Measurements from ENCODE around the gene AKAIN1. TPM values are rescaled to one million over a fixed set of nuclear protein-coding genes. Genes with fewer than 3 reads are reported as not detected.

Gene AKAIN1
- not detected in 2 replicates for total RNA-seq (2014; rRNA removed; shearing (Covaris generic))
- polyA plus RNA-seq (2014; cell fraction: nucleus; rRNA removed), result not detected in 2 replicates

- peak; percentile 15 for DNase-seq (ENCODE audit: extremely low read depth, low read depth)
These were observed at the start of gene AKAIN1 for GRCh38 chr18:5197032-5197434. Gene AKAIN1, minus strand, starts transcription at chr18:5197257. Its CDS starts 204 bp downstream, at chr18:5197053.

- DNase-seq (ENCODE audit: extremely low read depth, low read depth), result no peak
These were observed 47.9 kb upstream of the AKAIN1 start for GRCh38 chr18:5244941-5245340.

DNA sequence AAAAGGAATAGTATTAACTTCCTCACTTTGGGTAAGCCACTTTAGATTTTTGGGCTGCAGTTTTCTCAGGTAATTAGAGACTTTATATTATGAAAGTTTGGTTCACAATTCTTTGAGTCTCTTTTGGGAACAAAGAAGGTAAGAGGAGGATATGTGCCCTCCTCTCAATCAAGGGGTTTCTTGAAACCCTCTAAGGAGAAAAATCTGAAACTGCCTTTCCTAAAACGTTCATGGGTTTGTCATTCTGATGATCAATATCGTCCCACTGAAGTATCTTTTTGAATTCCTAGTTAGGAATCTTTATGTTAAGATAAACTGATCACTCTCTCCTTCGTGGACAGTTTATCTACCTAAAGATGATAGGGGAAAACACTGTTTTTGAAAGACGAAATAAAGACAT is 42.4 kb upstream of the AKAIN1 start:
- DNase-seq (ENCODE audit: extremely low read depth, low read depth), result no peak

DNA sequence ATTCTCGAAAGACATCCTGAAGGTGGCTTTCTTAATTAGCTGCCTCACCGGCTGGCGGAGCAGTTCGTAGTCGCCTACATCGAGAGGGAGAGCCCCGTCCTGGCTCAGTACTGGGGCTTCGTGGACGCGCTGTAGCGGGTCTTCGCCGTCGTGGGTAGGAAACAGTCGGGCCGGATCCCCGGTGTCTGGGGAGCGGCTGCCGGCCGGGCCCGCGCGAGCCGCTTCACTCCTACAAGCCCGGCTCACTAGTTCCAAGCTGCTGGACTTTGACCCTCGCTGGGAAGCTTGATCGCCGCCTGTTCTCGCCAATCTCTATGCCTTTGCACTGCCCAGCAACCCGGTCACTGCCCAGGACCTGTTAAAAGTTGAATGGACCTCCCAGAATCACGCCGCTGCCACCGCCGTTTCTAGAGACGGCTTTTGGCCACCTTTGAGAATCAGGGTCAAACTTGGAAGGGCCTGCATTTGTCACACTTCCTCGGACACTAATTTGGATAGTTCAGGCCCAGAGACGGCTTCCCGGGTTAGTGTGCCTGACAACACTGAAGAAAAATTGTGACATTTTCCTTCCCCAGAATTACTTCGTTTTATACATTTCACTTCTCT is 41.4 kb upstream of the AKAIN1 start:
- DNase-seq (ENCODE audit: extremely low read depth, low read depth), result peak; percentile 2

DNA sequence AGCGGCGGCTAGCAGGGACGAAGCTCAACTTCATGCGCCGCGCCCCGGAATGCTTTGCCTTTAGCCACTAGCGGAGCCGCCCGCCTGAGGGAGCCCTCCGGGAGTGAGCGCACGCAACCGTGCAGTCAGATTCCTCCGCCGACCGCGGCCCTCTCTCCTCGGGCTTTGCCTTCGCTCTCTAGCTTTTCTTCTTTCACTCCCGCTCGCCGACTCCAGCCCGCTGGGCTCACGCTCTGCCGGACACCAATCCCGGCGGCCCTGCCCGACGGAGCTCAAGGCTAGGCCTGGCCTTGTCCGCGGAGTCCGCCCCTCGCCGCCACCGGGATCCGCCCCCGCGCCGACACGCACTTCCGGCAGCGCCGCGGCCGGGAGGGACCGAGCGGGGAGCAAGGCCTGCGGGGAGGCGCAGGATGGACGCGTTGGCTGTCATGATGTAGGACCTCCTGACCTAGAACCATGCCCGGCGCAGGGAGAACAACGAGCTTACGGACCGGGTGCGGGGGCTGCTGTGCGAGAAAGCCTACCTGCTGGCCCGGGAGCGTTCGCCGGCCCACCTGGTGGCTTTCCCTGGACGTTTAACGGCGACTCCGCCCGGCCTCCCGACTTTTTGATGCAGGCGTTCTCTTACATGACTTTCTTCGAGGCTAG is 40.8 kb upstream of the AKAIN1 start:
- peak; percentile 73 for DNase-seq (ENCODE audit: extremely low read depth, low read depth)

- no peak for DNase-seq (ENCODE audit: extremely low read depth, low read depth)
These were observed 40.1 kb upstream of the AKAIN1 start for GRCh38 chr18:5237083-5237722.

- DNase-seq (ENCODE audit: extremely low read depth, low read depth), result no peak
These were observed 17.7 kb upstream of the AKAIN1 start for GRCh38 chr18:5214583-5215351.

DNA sequence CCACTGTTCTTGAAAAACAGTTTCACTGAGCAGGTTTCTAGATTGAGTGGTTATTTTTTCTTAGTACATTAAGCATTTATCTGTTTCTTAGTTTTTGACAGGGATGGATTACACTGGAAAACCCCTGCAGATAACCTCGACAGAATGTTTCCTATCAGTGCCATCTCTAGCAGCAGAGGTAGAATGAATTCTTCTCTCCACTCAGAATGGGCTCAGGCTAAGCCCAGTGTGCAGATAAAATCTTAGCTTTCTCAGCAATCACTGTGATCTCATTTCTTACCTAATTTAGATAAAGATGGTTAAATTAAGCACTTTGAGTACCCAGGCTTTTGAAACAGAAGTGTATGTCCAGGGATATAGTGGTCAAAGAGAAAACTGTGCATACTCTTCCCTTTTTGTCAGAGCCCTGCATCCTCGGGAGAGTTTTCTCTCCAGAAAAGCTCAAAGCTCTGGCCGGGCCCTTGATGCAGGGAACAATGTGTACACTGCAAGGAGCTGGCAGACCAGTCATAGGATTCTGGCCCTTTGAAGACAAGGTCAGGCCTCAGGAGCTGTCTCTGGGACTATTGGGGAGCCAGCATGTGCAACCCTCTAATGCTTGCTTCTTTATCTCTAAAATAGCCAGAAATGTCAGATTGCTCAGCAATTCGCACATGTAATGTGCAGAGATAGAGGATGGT is 10.6 kb upstream of the AKAIN1 start:
- no peak for DNase-seq (ENCODE audit: extremely low read depth, low read depth)

- no peak for DNase-seq (ENCODE audit: extremely low read depth, low read depth)
These were observed 1.3 kb upstream of the AKAIN1 start for GRCh38 chr18:5198311-5198710.

- no peak for DNase-seq (ENCODE audit: extremely low read depth, low read depth)
These were observed 404 bp upstream of the AKAIN1 start for GRCh38 chr18:5197461-5197860.

- DNase-seq (ENCODE audit: extremely low read depth, low read depth), result no peak
These were observed 615 bp downstream of the AKAIN1 start for GRCh38 chr18:5196253-5197031.

DNA sequence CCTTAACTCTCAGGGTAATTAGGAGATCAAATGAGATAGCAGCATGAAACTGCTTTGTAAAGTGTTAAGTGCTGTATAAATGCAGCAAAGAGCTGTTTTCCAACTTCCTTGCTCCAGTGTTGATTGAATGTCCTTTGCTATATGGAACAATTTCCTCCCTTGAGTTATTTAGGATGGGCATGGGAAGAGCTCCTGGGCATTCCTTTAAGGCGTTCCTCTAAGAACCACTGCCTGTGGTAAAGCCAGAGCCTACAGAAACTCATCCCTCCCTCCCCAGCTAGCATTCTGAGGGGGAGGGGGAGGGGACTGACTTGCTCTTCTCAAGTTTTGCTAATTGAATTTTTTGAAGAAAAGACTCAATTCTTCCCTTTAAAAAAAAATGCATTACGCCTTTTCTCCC is 1.4 kb downstream of the AKAIN1 start:
- DNase-seq (ENCODE audit: extremely low read depth, low read depth), result no peak

DNA sequence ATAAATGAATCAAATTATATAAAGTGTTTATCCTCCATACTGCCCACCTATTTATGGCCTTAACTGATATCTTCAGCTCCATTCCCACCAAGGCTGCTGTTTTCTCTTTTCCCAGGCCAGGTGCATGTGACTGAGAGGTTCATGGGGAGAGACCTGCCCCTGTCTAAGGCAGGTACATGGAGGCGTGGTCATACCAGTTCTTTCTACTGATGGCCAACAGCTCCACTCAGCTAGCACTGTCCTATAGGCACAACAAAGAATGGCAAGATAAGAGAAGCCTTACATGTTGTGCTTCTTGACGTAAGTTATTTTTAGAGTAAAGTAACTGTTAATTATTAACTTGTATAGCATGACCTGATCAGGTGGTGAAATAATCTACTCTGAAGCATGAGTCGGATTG is 16.8 kb downstream of the AKAIN1 start:
- no peak for DNase-seq (ENCODE audit: extremely low read depth, low read depth)

GRCh38 chr18:5178519-5178918 is 18.5 kb downstream of the AKAIN1 start:
- no peak for DNase-seq (ENCODE audit: extremely low read depth, low read depth)

DNA sequence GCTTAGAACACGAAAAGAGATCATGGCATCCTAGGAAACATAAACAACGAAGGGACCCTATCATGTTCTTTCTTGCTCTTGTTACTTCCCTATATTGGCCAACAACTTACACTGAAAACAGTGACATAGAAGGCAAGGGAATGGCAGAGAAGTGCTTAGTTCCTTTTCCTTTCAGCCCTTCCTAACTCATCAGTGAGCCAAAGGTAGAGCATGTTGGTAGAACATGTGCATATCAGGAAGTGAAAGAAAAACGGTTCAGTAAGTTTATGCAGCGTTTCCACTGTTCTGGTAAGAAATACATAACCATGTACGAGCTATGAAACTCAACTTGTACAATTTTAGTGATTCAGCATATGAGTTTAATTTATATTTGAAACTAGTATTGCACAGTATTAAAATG is 21.7 kb downstream of the AKAIN1 start:
- no peak for DNase-seq (ENCODE audit: extremely low read depth, low read depth)

DNA sequence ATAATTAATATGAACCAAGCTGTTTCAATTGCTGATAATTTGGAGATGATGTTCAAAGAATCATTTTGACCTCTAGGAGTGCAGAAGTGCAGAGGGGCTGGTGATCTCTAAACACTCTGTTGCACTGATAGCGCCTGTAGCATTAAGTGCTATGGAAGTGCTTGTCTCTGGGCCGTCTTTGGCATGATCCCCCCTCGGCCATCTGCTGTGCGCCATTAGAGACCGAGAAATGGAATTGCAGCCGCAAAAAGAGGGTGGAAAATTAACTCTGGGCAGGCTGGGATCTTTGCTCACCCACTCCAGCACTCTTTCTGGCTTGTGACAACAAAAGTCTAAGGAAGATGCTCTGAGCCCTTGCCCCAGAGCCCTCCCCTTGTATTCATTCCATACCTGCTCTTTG is 23.4 kb downstream of the AKAIN1 start:
- no peak for DNase-seq (ENCODE audit: extremely low read depth, low read depth)

GRCh38 chr18:5173236-5173635 is 23.8 kb downstream of the AKAIN1 start:
- DNase-seq (ENCODE audit: extremely low read depth, low read depth), result no peak

GRCh38 chr18:5167831-5168230 is 29.2 kb downstream of the AKAIN1 start:
- no peak for DNase-seq (ENCODE audit: extremely low read depth, low read depth)

DNA sequence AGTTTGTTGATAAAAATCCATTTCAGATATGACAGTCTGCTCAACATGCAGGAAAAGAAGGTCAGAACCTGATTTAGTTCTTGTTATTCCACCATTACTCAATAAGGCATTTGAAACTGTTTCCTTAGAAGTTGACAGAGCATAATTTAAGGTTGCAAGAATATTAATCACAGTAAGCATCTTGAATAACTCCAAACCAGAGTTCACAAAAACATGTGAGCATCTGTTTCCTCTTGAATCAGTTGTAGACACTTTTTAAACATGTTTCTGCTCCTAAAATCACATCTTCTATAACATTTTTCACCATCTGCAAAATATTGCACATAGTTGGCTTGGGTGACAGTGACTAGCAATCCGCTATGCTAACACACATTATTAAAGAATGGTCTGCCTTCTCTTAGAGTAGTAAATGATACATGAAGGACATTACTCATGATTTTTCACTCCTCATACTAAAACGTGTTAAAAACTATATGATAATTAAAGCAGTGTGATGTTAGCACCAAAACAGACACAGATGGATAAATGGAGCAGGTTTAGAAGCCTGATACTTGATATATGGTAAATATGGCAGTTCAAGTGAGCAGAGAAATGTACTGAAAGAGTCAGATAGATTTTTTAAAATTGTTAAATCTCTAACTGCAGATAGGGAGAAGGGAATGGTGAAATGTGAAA is 30.3 kb downstream of the AKAIN1 start:
- no peak for DNase-seq (ENCODE audit: extremely low read depth, low read depth)

Measured in NCI-H460 (cell line).